Keratinocyte (primary cell): ENCODE data around the gene TMEM131. TPM values are rescaled to one million over a fixed set of nuclear protein-coding genes. Genes with fewer than 3 reads are reported as not detected.

Source experiments
- DNase-seq: peaks from one replicate; pipeline ENCODE4 v3.0.0-alpha.2; 2011; ENCODE audit warnings: low read depth, missing footprints, low spot score
- FAIRE-seq: peaks from 2 replicates; lab custom pipeline; 2011; peaks lifted over from hg19 to GRCh38; lab: Jason Lieb, UNC
- H2AFZ ChIP-seq: 2 replicates; pipeline ENCODE4 v1.6.0; 2012; ENCODE audit warnings: low read length, control low read depth, inconsistent platforms; ENCODE audit not compliant: control insufficient read depth
- H3K27ac ChIP-seq: 2 replicates; pipeline ENCODE4 v1.5.1; 2011; ENCODE audit warnings: low read length; ENCODE audit not compliant: control insufficient read depth, insufficient read depth
- H3K27me3 ChIP-seq: 3 replicates; pipeline ENCODE4 v1.6.0; 2011; ENCODE audit warnings: low read length; ENCODE audit not compliant: control insufficient read depth, insufficient read depth; ENCODE audit errors: extremely low read depth
- H3K36me3 ChIP-seq, 2 experiments: 2 replicates in 1 of 2; 3 replicates in 1 of 2; pipeline ENCODE4 v1.5.1; 2011; ENCODE audit warnings: low read length in 2 of 2, mild to moderate bottlenecking in 1 of 2; ENCODE audit not compliant: control insufficient read depth in 2 of 2, insufficient read depth in 2 of 2; ENCODE audit errors: extremely low read depth in 1 of 2
- H3K4me1 ChIP-seq: 3 replicates; pipeline ENCODE4 v1.5.1; 2011; ENCODE audit warnings: low read length; ENCODE audit not compliant: control insufficient read depth, insufficient read depth; ENCODE audit errors: extremely low read depth
- H3K4me2 ChIP-seq: 3 replicates; pipeline ENCODE4 v1.6.0; 2011; ENCODE audit warnings: low read depth, low read length; ENCODE audit not compliant: control insufficient read depth, insufficient read depth; ENCODE audit errors: extremely low read depth
- H3K4me3 ChIP-seq, 3 experiments: fragments of 200-600 bp in 1 of 3; sonication (generic) in 1 of 3; 2 replicates in 2 of 3; 3 replicates in 1 of 3; pipeline ENCODE4 v1.5.1; 2011 to 2016; ENCODE audit warnings: low read length in 3 of 3, mild to moderate bottlenecking in 3 of 3, control low read depth in 2 of 3, inconsistent platforms in 1 of 3, low read depth in 1 of 3, mixed read lengths in 1 of 3, mixed run types in 1 of 3, moderate library complexity in 1 of 3; ENCODE audit not compliant: control insufficient read depth in 2 of 3, insufficient read depth in 2 of 3; ENCODE audit errors: extremely low read depth in 1 of 3
- H3K79me2 ChIP-seq: 2 replicates; pipeline ENCODE4 v1.6.0; 2012; ENCODE audit warnings: low read length; ENCODE audit not compliant: control insufficient read depth, insufficient read depth
- H3K9ac ChIP-seq: 3 replicates; pipeline ENCODE4 v1.6.0; 2011; ENCODE audit warnings: low read length; ENCODE audit not compliant: control insufficient read depth, insufficient read depth; ENCODE audit errors: extremely low read depth
- H3K9me1 ChIP-seq: 3 replicates; pipeline ENCODE4 v1.6.0; 2011; ENCODE audit warnings: low read length; ENCODE audit not compliant: control insufficient read depth, insufficient read depth; ENCODE audit errors: extremely low read depth
- H3K9me3 ChIP-seq: 2 replicates; pipeline ENCODE4 v1.5.1; 2012; ENCODE audit warnings: low read depth, low read length; ENCODE audit not compliant: control insufficient read depth
- H4K20me1 ChIP-seq: 3 replicates; pipeline ENCODE4 v1.6.0; 2011; ENCODE audit warnings: low read length; ENCODE audit not compliant: control insufficient read depth, insufficient read depth; ENCODE audit errors: extremely low read depth
- EZH2 ChIP-seq: IDR thresholded peaks from one replicate; pipeline ENCODE4 v1.6.1; 2012; ENCODE audit warnings: inconsistent platforms, mild to moderate bottlenecking, low read length, moderate library complexity
- dilution Hi-C: fragments of 300-500 bp; cut with MboI; formaldehyde crosslinking; loops from one replicate; pipeline ENCODE4 v1.7.0; 2020; ENCODE audit warnings: low sequenced_read_pairs; ENCODE audit not compliant: extremely low pct_ligation_motif_present
- polyA plus RNA-seq, 5 experiments: library from polyadenylated mRNA; depleted of rRNA in 3 of 5; stranded (reverse) in 3 of 5; stranded (forward) in 1 of 5; unstranded in 1 of 5; fragments of >200 nt; gene quantifications; 1 replicate in 1 of 5; 2 replicates in 3 of 5; 3 replicates in 1 of 5; pipeline versions ENCODE4 v1.2.1 to v1.2.3, GENCODE V29; 2011 to 2012; ENCODE audit warnings: missing spikeins in 2 of 5, low read depth in 1 of 5, low replicate concordance in 1 of 5
- TF ChIP-seq, protein P1 (sequence below), 3 experiments: IDR thresholded peaks in 1 of 3; conservative IDR thresholded peaks in 1 of 3; optimal IDR thresholded peaks in 1 of 3; 2 replicates in 2 of 3; 3 replicates in 1 of 3; pipeline versions ENCODE3 to v1.5.1; 2011; ENCODE audit warnings: low read length in 3 of 3, mild to moderate bottlenecking in 3 of 3, moderate library complexity in 2 of 3, control low read depth in 1 of 3, inconsistent platforms in 1 of 3; ENCODE audit not compliant: insufficient read depth in 2 of 3; ENCODE audit errors: extremely low read depth in 1 of 3

Gene TMEM131
- polyA plus RNA-seq, 1 donor (not counting 4 experiments of a cell fraction or from before 2014, with no cell fraction given): 25.5 TPM

DNA sequence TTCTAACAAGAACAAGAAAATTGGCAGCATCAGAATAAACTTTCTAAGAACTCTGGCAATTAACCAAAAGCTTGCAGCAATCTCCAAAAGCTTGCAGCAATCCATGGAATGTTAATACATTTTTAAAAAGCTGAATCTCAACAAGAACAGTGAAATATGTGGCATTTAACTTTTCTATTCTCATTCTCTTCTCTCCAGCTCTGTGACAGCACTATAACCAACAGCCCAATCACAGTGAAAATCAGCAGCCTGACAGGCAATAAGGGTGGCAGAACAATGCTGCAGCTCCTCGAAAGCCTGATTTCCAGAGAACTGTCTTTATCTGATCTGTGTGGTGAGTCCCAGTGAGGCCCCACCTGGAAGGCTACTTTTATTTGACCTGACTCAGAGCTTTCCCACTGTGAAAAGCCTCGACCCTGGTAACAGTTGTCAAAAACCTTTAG is 60.0 kb downstream of the TMEM131 start:
- DNase-seq (no peak), FAIRE-seq (no peak)
- no peaks in the 10 kb centered on the region for H3K36me3 ChIP-seq
- TF ChIP-seq, protein P1, sequence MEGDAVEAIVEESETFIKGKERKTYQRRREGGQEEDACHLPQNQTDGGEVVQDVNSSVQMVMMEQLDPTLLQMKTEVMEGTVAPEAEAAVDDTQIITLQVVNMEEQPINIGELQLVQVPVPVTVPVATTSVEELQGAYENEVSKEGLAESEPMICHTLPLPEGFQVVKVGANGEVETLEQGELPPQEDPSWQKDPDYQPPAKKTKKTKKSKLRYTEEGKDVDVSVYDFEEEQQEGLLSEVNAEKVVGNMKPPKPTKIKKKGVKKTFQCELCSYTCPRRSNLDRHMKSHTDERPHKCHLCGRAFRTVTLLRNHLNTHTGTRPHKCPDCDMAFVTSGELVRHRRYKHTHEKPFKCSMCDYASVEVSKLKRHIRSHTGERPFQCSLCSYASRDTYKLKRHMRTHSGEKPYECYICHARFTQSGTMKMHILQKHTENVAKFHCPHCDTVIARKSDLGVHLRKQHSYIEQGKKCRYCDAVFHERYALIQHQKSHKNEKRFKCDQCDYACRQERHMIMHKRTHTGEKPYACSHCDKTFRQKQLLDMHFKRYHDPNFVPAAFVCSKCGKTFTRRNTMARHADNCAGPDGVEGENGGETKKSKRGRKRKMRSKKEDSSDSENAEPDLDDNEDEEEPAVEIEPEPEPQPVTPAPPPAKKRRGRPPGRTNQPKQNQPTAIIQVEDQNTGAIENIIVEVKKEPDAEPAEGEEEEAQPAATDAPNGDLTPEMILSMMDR (optimal IDR thresholded peaks at IDR 0.05 in 1 of 3, IDR thresholded peaks at IDR 0.05 in 1 of 3, conservative IDR thresholded peaks at IDR 0.05 in 1 of 3; ENCODE audit: extremely low read depth in 1 of 3, insufficient read depth in 2 of 3, low read length in 3 of 3): no peak
- no peak for TF ChIP-seq EZH2
- dilution Hi-C loops: no loop called here
- no peak overlapping the region for H3K4me2 ChIP-seq
- no peaks in the 10 kb centered on the region for H3K9me3 ChIP-seq
- no peak overlapping the region for H3K9ac ChIP-seq
- no peaks in the 10 kb centered on the region for H3K27me3 ChIP-seq
- no peak overlapping the region for H2AFZ ChIP-seq
- peaks cover 11% of the 10 kb centered on the region for H4K20me1 ChIP-seq
- no peaks in the 10 kb centered on the region for H3K9me1 ChIP-seq
- no peak overlapping the region for H3K4me3 ChIP-seq
- H3K27ac ChIP-seq: no peak overlapping the region
- peaks cover 82% of the 10 kb centered on the region for H3K79me2 ChIP-seq
- H3K4me1 ChIP-seq: peaks cover 8% of the 10 kb centered on the region

DNA sequence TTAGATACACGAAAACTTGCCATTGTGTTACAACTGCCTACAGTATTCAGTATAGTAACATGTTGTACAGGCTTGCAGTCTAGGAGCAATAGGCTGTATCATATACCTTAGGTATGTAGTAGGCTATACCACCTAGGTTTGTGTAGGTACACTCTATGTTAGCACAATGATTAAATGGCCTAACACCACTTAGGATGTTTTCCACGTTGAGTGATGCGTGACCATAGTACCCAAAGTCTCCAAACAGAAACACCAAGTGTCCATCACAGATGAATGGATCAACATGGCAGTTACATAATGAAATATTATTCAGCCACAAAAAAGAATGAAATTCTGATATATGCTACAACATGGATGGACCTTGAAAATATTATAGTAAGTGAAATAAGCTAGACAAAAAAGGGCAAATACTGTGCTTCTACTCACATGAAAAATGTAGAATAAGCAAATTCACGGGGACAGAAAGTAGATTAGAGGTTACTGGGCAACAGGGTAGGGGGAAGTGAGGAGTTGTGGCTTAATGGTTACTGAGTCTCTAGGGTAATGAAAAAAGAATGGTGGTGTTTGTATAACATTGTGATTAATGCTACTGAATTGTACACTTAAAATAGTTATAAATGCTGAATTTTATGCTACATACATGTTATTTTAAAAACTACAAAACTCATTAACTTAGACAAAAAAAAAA is 62.6 kb downstream of the TMEM131 start:
- Histone ChIP-seq H3K27ac (no peak overlapping the region), H3K27me3 (no peaks in the 10 kb centered on the region), H3K9ac (no peak overlapping the region), H3K9me1 (peaks cover 3% of the 10 kb centered on the region), H4K20me1 (peaks cover 14% of the 10 kb centered on the region), H3K4me1 (peaks cover 8% of the 10 kb centered on the region), H2AFZ (no peak overlapping the region), H3K79me2 (peaks cover 96% of the 10 kb centered on the region), H3K9me3 (no peaks in the 10 kb centered on the region), H3K4me3 (no peak overlapping the region), H3K36me3 (no peaks in the 10 kb centered on the region), H3K4me2 (no peak overlapping the region)
- FAIRE-seq (no peak), DNase-seq (no peak)
- dilution Hi-C loops: no loop called here
- TF ChIP-seq, protein P1 (optimal IDR thresholded peaks at IDR 0.05 in 1 of 3, IDR thresholded peaks at IDR 0.05 in 1 of 3, conservative IDR thresholded peaks at IDR 0.05 in 1 of 3; ENCODE audit: extremely low read depth in 1 of 3, insufficient read depth in 2 of 3, low read length in 3 of 3): no peak
- no peak for TF ChIP-seq EZH2
